Stimulated activated CD8-positive, alpha-beta memory T cell treated with anti-CD3 and anti-CD28 coated beads, Interleukin-4, amount 100 ng/mL, for 24 hours (primary cell): ENCODE data around the gene CFAP73.
"Not testable (repeated sequence)": the region's sequence is repeated elsewhere in the genome, so short reads cannot be mapped to it uniquely, and the experiment has no call there.

Source experiments
- DNase-seq: peaks from one replicate; pipeline ENCODE4 v3.0.0-alpha.2; 2020; ENCODE audit warnings: low read depth

Gene CFAP73

GRCh38 chr12:113191227-113191626 lies 41.7 kb downstream of the CFAP73 start:
- no peak for DNase-seq

GRCh38 chr12:113194971-113195391 lies 45.5 kb downstream of the CFAP73 start:
- no peak for DNase-seq

- DNase-seq = no peak
Observed at GRCh38 chr12:113195598-113195997, 46.1 kb downstream of the CFAP73 start.

GRCh38 chr12:113196582-113196981 lies 47.1 kb downstream of the CFAP73 start:
- DNase-seq = no peak

DNA sequence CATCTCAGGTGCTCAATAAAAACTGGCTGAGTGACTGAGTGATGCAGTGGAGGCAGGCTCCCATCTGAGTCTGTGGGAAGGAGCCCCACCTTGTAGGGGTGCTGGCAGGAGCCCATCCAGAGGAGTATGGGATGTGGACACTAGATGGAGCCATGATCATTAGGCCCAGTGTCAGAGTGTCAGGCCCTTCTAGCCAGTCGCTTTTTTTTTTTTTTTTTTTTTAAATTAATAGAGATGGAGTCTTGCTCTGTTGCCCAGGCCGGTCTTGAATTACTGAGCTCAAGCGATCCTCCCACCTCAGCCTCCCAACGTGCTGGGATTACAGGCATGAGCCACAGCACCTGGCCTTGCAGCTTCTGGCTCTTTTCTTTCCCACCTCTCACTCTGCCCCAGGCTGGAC lies 47.5 kb downstream of the CFAP73 start:
- peak; percentile 11 for DNase-seq

GRCh38 chr12:113197518-113198077 lies 48.1 kb downstream of the CFAP73 start:
- DNase-seq = no peak

GRCh38 chr12:113198296-113198695 lies 48.8 kb downstream of the CFAP73 start:
- no peak for DNase-seq

DNA sequence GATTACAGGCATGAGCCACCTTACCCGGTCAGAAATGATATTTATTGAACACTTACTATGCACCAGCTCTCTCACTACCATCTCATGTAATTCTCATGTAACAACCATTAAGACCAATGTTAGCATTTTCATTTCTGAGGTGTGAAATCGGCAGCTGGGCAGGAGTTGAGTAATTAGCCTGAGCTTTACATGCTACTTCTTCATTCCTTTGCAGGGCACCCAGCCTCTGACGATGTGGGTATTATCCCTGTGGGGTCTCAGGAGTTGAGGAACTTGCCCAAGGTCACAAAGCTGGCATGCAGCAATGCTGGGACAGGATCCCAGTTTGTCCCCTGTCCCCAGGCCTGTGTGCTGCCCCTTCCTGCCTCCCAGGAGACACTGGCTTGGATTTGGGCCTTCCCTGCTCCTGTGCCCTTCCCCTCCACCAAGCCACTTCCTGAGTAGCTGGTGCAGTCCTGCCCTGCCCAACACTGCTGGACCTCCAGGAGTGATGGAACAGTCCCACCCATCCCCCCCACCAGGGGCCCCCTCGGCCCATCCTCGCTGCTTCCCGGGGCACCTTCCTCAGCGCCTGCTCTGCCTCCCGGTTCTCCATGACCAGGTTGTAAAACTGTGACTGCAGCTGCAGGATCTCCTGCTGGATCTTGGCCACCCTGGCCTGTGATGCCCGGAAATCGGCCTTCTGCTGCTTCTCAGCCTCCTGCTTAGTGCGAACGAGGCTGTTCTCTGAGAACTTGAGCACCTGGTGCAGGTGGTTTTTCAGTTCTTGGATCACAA lies 50.7 kb downstream of the CFAP73 start:
- no peak for DNase-seq

GRCh38 chr12:113201187-113202177 lies 52.0 kb downstream of the CFAP73 start:
- no peak for DNase-seq

GRCh38 chr12:113202300-113203075 lies 53.0 kb downstream of the CFAP73 start:
- DNase-seq = no peak

DNA sequence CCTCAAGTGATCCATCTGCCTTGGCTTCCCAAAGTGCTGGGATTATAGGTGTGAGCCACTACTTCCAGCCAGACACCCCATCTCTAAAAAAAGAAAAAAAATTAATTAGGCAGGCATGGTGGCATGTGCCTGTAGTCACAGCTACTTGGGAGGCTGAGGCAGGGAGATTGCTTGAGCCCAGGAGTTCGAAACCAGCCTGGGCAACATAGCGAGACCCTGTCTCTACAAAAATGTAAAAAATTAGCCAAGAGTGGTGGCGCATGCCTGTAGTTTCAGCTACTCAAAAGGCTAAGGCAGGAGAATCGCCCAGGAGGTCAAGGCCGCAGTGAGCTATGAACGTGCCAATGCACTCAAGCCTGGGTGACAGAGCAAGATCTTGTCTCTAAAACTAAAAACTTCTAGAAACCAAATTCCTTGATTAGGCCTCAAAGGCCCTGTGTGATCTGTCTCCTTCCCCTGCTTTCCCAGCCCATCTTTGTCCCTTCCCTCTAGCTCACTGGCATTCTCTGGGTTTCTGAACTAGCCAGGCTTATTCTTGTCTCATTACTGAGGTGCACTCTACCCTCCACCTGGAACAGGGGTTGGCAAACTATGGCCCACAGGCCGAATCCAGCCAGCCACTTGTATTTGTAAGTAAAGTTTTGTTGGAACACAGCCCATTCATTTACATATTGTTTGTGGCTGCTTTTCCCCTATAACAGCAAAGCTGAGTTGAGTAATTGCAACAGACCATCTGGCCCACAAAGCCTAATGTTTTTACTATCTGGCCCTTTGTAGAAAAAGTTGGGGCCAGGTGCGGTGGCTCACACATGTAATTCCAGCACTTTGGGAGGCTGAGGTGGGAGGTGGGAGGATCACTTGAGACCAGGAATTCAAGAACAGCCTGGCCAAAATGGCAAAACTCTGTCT lies 54.6 kb downstream of the CFAP73 start:
- DNase-seq = no peak

- no peak for DNase-seq
Observed at GRCh38 chr12:113204804-113205203, 55.3 kb downstream of the CFAP73 start.

GRCh38 chr12:113206802-113207201 lies 57.3 kb downstream of the CFAP73 start:
- not testable (repeated sequence) for DNase-seq

- no peak for DNase-seq
Observed at GRCh38 chr12:113207613-113208040, 58.1 kb downstream of the CFAP73 start.

GRCh38 chr12:113208041-113208934 lies 58.8 kb downstream of the CFAP73 start:
- DNase-seq = peak; percentile 30
